ENCODE data around the gene SERINC3.

The SERINC3 gene

GRCh38 chr20:44495802-44496481, 25.9 kb downstream of the SERINC3 start:
- no peaks in the 10 kb centered on the region for H3K27me3 Mint-ChIP-seq
- ATAC-seq (replicated peaks) (peak; percentile 36), DNase-seq (no peak)
- H3K4me1 Mint-ChIP-seq (ENCODE audit: low read depth in 2 of 2): peaks cover 25 to 38% of the 10 kb centered on the region in 2 donors
- H3K4me3 Mint-ChIP-seq: no peak overlapping the region
- peak overlapping the region; percentile 74 to 78 for H3K27ac Mint-ChIP-seq
- peaks cover 82% of the 10 kb centered on the region for H3K36me3 Mint-ChIP-seq (ENCODE audit: insufficient read depth)
- no peaks in the 10 kb centered on the region for H3K9me3 Mint-ChIP-seq

GRCh38 chr20:44495257-44495656, 26.6 kb downstream of the SERINC3 start:
- H3K36me3 Mint-ChIP-seq (ENCODE audit: insufficient read depth): peaks cover 76% of the 10 kb centered on the region

GRCh38 chr20:44494681-44495080, 27.2 kb downstream of the SERINC3 start:
- Mint-ChIP-seq H3K27ac (peak overlapping the region; percentile 55 to 56), H3K9me3 (no peaks in the 10 kb centered on the region), H3K4me1 (ENCODE audit: low read depth in 2 of 2) (peaks cover 30 to 33% of the 10 kb centered on the region in 2 donors), H3K36me3 (ENCODE audit: insufficient read depth) (peaks cover 72% of the 10 kb centered on the region), H3K27me3 (no peaks in the 10 kb centered on the region), H3K4me3 (no peak overlapping the region)
- DNase-seq (no peak), ATAC-seq (replicated peaks) (no peak)

More at GRCh38 chr20:44495257-44495656, 26.6 kb downstream of the SERINC3 start:
- Mint-ChIP-seq H3K9me3 (no peaks in the 10 kb centered on the region), H3K27ac (peak overlapping the region; percentile 55 to 78), H3K4me3 (no peak overlapping the region), H3K27me3 (no peaks in the 10 kb centered on the region), H3K4me1 (ENCODE audit: low read depth in 2 of 2) (peaks cover 29 to 33% of the 10 kb centered on the region in 2 donors)
- no peak for DNase-seq
- ATAC-seq (replicated peaks): peak; percentile 20

- no peaks in the 10 kb centered on the region for H3K27me3 Mint-ChIP-seq
- DNase-seq: no peak
These were observed 27.6 kb downstream of the SERINC3 start for GRCh38 chr20:44494266-44494665.

GRCh38 chr20:44491635-44492395, 30.1 kb downstream of the SERINC3 start:
- Mint-ChIP-seq H3K4me1 (ENCODE audit: low read depth in 2 of 2) (peaks cover 30 to 31% of the 10 kb centered on the region in 2 donors), H3K4me3 (peak overlapping the region; percentile 53 to 75), H3K27me3 (no peaks in the 10 kb centered on the region), H3K9me3 (no peaks in the 10 kb centered on the region), H3K27ac (peak overlapping the region; percentile 85 to 95), H3K36me3 (ENCODE audit: insufficient read depth) (peaks cover 66% of the 10 kb centered on the region)
- DNase-seq (peak; percentile 22 to 32 (median 25)), ATAC-seq (replicated peaks) (peak; percentile 80)

More at GRCh38 chr20:44494266-44494665, 27.6 kb downstream of the SERINC3 start:
- Mint-ChIP-seq H3K27ac (peak overlapping the region; percentile 55 to 56), H3K9me3 (no peaks in the 10 kb centered on the region), H3K36me3 (ENCODE audit: insufficient read depth) (peaks cover 73% of the 10 kb centered on the region), H3K4me1 (ENCODE audit: low read depth in 2 of 2) (peaks cover 30 to 33% of the 10 kb centered on the region in 2 donors), H3K4me3 (no peak overlapping the region)
- ATAC-seq (replicated peaks): no peak

GRCh38 chr20:44489931-44490330, 31.9 kb downstream of the SERINC3 start:
- no peak for ATAC-seq (replicated peaks)
- no peak for DNase-seq
- H3K27me3 Mint-ChIP-seq: no peaks in the 10 kb centered on the region
- H3K9me3 Mint-ChIP-seq: no peaks in the 10 kb centered on the region
- peaks cover 27 to 29% of the 10 kb centered on the region in 2 donors for H3K4me1 Mint-ChIP-seq (ENCODE audit: low read depth in 2 of 2)
- H3K36me3 Mint-ChIP-seq (ENCODE audit: insufficient read depth): peaks cover 62% of the 10 kb centered on the region
- no peak overlapping the region for H3K4me3 Mint-ChIP-seq
- peak overlapping the region in 1 of 2 donors; percentile 95 for H3K27ac Mint-ChIP-seq

GRCh38 chr20:44489223-44489622, 32.6 kb downstream of the SERINC3 start:
- Mint-ChIP-seq H3K4me1 (ENCODE audit: low read depth in 2 of 2) (peaks cover 27 to 29% of the 10 kb centered on the region in 2 donors), H3K9me3 (no peaks in the 10 kb centered on the region), H3K36me3 (ENCODE audit: insufficient read depth) (peaks cover 64% of the 10 kb centered on the region), H3K27ac (no peak overlapping the region), H3K27me3 (no peaks in the 10 kb centered on the region), H3K4me3 (no peak overlapping the region)
- no peak for ATAC-seq (replicated peaks)
- DNase-seq: no peak

- no peak for DNase-seq
- Mint-ChIP-seq H3K27me3 (no peaks in the 10 kb centered on the region), H3K27ac (peak overlapping the region in 1 of 2 donors; percentile 3), H3K4me1 (ENCODE audit: low read depth in 2 of 2) (peaks cover 27 to 29% of the 10 kb centered on the region in 2 donors), H3K36me3 (ENCODE audit: insufficient read depth) (peaks cover 61% of the 10 kb centered on the region), H3K4me3 (no peak overlapping the region), H3K9me3 (no peaks in the 10 kb centered on the region)
- no peak for ATAC-seq (replicated peaks)
These were observed 33.3 kb downstream of the SERINC3 start for GRCh38 chr20:44488551-44488950.

GRCh38 chr20:44485830-44486198, 36.1 kb downstream of the SERINC3 start:
- no peak overlapping the region for H3K27ac Mint-ChIP-seq
- H3K36me3 Mint-ChIP-seq (ENCODE audit: insufficient read depth): peaks cover 50% of the 10 kb centered on the region
- H3K27me3 Mint-ChIP-seq: no peaks in the 10 kb centered on the region

GRCh38 chr20:44485078-44485829, 36.6 kb downstream of the SERINC3 start:
- no peak overlapping the region for H3K27ac Mint-ChIP-seq

More at GRCh38 chr20:44485830-44486198, 36.1 kb downstream of the SERINC3 start:
- DNase-seq (no peak), ATAC-seq (replicated peaks) (no peak)
- Mint-ChIP-seq H3K9me3 (no peaks in the 10 kb centered on the region), H3K4me1 (ENCODE audit: low read depth in 2 of 2) (peaks cover 7 to 8% of the 10 kb centered on the region in 2 donors), H3K4me3 (no peak overlapping the region)

GRCh38 chr20:44483112-44483511, 38.8 kb downstream of the SERINC3 start:
- Mint-ChIP-seq H3K4me3 (no peak overlapping the region), H3K9me3 (no peaks in the 10 kb centered on the region), H3K36me3 (ENCODE audit: insufficient read depth) (peaks cover 48% of the 10 kb centered on the region), H3K4me1 (ENCODE audit: low read depth in 2 of 2) (peaks cover 3 to 5% of the 10 kb centered on the region in 2 donors), H3K27ac (peak overlapping the region in 1 of 2 donors; percentile 28), H3K27me3 (no peaks in the 10 kb centered on the region)
- DNase-seq (no peak), ATAC-seq (replicated peaks) (no peak)

More at GRCh38 chr20:44485078-44485829, 36.6 kb downstream of the SERINC3 start:
- H3K4me3 Mint-ChIP-seq: no peak overlapping the region
- no peaks in the 10 kb centered on the region for H3K27me3 Mint-ChIP-seq
- peaks cover 53% of the 10 kb centered on the region for H3K36me3 Mint-ChIP-seq (ENCODE audit: insufficient read depth)
- no peaks in the 10 kb centered on the region for H3K9me3 Mint-ChIP-seq
- ATAC-seq (replicated peaks): no peak
- H3K4me1 Mint-ChIP-seq (ENCODE audit: low read depth in 2 of 2): peaks cover 7% of the 10 kb centered on the region in 2 donors
- DNase-seq: no peak

- no peak for DNase-seq
- no peaks in the 10 kb centered on the region for H3K9me3 Mint-ChIP-seq
- peaks cover 7 to 8% of the 10 kb centered on the region in 2 donors for H3K4me1 Mint-ChIP-seq (ENCODE audit: low read depth in 2 of 2)
- ATAC-seq (replicated peaks): no peak
- no peak overlapping the region for H3K27ac Mint-ChIP-seq
- H3K27me3 Mint-ChIP-seq: no peaks in the 10 kb centered on the region
- peaks cover 37% of the 10 kb centered on the region for H3K36me3 Mint-ChIP-seq (ENCODE audit: insufficient read depth)
- no peak overlapping the region for H3K4me3 Mint-ChIP-seq
These were observed 40.0 kb downstream of the SERINC3 start for GRCh38 chr20:44481719-44482416.

- H3K27me3 Mint-ChIP-seq: no peaks in the 10 kb centered on the region
- peaks cover 41% of the 10 kb centered on the region for H3K36me3 Mint-ChIP-seq (ENCODE audit: insufficient read depth)
- H3K27ac Mint-ChIP-seq: no peak overlapping the region
These were observed 41.8 kb downstream of the SERINC3 start for GRCh38 chr20:44480097-44480496.

More at GRCh38 chr20:44480097-44480496, 41.8 kb downstream of the SERINC3 start:
- DNase-seq (no peak), ATAC-seq (replicated peaks) (no peak)
- H3K4me1 Mint-ChIP-seq (ENCODE audit: low read depth in 2 of 2): peaks cover 19 to 22% of the 10 kb centered on the region in 2 donors
- no peaks in the 10 kb centered on the region for H3K9me3 Mint-ChIP-seq
- no peak overlapping the region for H3K4me3 Mint-ChIP-seq

Data from effector memory CD8-positive, alpha-beta T cell (primary cell).